ENCODE results near the gene AMOT. TPM values are rescaled to one million over a fixed set of nuclear protein-coding genes. Genes with fewer than 3 reads are reported as not detected.

Gene AMOT
- total and polyA plus RNA-seq, 2 of the 4 experiments (the other 2 are of a cell fraction) = 4.7 to 9.1 TPM

DNA sequence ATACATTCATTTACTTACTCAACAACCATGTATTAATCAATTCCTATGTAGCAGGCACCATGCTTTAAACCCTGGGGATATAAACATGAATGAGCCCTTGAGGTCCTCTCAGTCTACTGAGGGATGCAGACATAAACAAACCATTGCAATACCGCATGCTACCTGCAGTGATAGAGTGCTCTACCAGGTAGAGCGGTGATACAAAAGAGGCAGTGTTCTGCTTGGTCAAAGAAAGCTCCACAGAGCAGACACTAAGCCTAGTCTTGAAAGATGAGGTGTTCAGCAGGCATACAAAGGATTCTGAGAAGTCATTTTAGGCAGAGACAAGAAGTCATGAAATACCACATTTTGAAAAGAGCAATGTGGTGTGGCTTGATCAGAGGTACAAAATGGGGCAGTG, 26.9 kb upstream of the AMOT start:
- CTCF ChIA-PET = no interaction called here
- no peak overlapping the region for H2BK120ac ChIP-seq (ENCODE audit: low read depth, low read length)
- H4K8ac ChIP-seq (ENCODE audit: low read depth in 2 of 2, low read length in 2 of 2) = no peak overlapping the region
- no peak overlapping the region for H3K4ac ChIP-seq (ENCODE audit: low read depth, low read length)
- in situ Hi-C loops (cut with MboI; ENCODE audit: low sequenced_read_pairs) (no loop called here), intact Hi-C loops (cut with micrococcal nuclease) (no loop called here), dilution Hi-C loops (cut with HindIII; ENCODE audit: low sequenced_read_pairs, unreplicated experiment) (no loop called here)
- no peak overlapping the region for H2AK9ac ChIP-seq (replicated peaks; ENCODE audit: low read depth, low read length, poor library complexity)
- no peak overlapping the region for H2BK20ac ChIP-seq (ENCODE audit: low read depth, low read length)
- no peak overlapping the region for H2BK5ac ChIP-seq (ENCODE audit: low read depth, low read length, poor library complexity, severe bottlenecking)
- H2AK5ac ChIP-seq (ENCODE audit: low read depth, low read length) = no peak overlapping the region
- H3K4me2 ChIP-seq (ENCODE audit: low read depth, low read length) = no peak overlapping the region
- no peak overlapping the region for H3K23ac ChIP-seq (ENCODE audit: low read depth, low read length)
- BruUV-seq (replicated peaks) = no TSS peak
- no peaks in the 10 kb centered on the region for H3K36me3 ChIP-seq (ENCODE audit: control insufficient read depth, insufficient read depth, low read length)
- H3K4me3 ChIP-seq (ENCODE audit: insufficient read depth, low read depth, low read length) = no peak overlapping the region
- DNase-seq = no peak
- ATAC-seq (ENCODE audit: low read depth) = no peak
- H3K9ac ChIP-seq (ENCODE audit: low read depth, low read length) = no peak overlapping the region
- no peak for TF ChIP-seq MXI1 (IDR thresholded peaks at IDR 0.05; ENCODE audit: borderline replicate concordance, low read depth, low read length)
- no peak for TF ChIP-seq MAFK (IDR thresholded peaks at IDR 0.05; ENCODE audit: low read depth, low read length)
- TF ChIP-seq FOS (IDR thresholded peaks at IDR 0.05; ENCODE audit: low read depth, low read length) = no peak
- TF ChIP-seq MAZ (IDR thresholded peaks at IDR 0.05; ENCODE audit: borderline replicate concordance, low read depth, low read length) = no peak
- no peak for TF ChIP-seq POLR2A (IDR thresholded peaks at IDR 0.05; ENCODE audit: low read depth, low read length)
- TF ChIP-seq CEBPB (IDR thresholded peaks at IDR 0.05; ENCODE audit: low read depth, low read length) = no peak
- TF ChIP-seq RFX5 (IDR thresholded peaks at IDR 0.05; ENCODE audit: low read depth, low read length) = no peak
- TF ChIP-seq, protein P1, sequence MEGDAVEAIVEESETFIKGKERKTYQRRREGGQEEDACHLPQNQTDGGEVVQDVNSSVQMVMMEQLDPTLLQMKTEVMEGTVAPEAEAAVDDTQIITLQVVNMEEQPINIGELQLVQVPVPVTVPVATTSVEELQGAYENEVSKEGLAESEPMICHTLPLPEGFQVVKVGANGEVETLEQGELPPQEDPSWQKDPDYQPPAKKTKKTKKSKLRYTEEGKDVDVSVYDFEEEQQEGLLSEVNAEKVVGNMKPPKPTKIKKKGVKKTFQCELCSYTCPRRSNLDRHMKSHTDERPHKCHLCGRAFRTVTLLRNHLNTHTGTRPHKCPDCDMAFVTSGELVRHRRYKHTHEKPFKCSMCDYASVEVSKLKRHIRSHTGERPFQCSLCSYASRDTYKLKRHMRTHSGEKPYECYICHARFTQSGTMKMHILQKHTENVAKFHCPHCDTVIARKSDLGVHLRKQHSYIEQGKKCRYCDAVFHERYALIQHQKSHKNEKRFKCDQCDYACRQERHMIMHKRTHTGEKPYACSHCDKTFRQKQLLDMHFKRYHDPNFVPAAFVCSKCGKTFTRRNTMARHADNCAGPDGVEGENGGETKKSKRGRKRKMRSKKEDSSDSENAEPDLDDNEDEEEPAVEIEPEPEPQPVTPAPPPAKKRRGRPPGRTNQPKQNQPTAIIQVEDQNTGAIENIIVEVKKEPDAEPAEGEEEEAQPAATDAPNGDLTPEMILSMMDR (conservative IDR thresholded peaks at IDR 0.05; ENCODE audit: low read depth, low read length) = no peak
- TF ChIP-seq CHD1 (IDR thresholded peaks at IDR 0.05; ENCODE audit: low read depth, low read length) = no peak
- TF ChIP-seq, protein P2, sequence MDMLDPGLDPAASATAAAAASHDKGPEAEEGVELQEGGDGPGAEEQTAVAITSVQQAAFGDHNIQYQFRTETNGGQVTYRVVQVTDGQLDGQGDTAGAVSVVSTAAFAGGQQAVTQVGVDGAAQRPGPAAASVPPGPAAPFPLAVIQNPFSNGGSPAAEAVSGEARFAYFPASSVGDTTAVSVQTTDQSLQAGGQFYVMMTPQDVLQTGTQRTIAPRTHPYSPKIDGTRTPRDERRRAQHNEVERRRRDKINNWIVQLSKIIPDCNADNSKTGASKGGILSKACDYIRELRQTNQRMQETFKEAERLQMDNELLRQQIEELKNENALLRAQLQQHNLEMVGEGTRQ (IDR thresholded peaks at IDR 0.05; ENCODE audit: low read depth, low read length) = no peak
- no peak for TF ChIP-seq SMC3 (IDR thresholded peaks at IDR 0.05; ENCODE audit: low read depth, low read length)
- no peak for TF ChIP-seq RAD21 (IDR thresholded peaks at IDR 0.05; ENCODE audit: low read length)
- TF ChIP-seq, protein P3, sequence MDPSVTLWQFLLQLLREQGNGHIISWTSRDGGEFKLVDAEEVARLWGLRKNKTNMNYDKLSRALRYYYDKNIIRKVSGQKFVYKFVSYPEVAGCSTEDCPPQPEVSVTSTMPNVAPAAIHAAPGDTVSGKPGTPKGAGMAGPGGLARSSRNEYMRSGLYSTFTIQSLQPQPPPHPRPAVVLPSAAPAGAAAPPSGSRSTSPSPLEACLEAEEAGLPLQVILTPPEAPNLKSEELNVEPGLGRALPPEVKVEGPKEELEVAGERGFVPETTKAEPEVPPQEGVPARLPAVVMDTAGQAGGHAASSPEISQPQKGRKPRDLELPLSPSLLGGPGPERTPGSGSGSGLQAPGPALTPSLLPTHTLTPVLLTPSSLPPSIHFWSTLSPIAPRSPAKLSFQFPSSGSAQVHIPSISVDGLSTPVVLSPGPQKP (IDR thresholded peaks at IDR 0.05; ENCODE audit: borderline replicate concordance, low read depth, low read length) = no peak
- no peak for TF ChIP-seq NFE2L2 (IDR thresholded peaks at IDR 0.05; ENCODE audit: low read depth, low read length)
- no peak for TF ChIP-seq BHLHE40 (IDR thresholded peaks at IDR 0.05; ENCODE audit: low read depth, low read length)
- TF ChIP-seq RCOR1 (IDR thresholded peaks at IDR 0.05; ENCODE audit: insufficient replicate concordance, low read length) = no peak
- peaks cover 2% of the 10 kb centered on the region for H3K27me3 ChIP-seq (ENCODE audit: control insufficient read depth, insufficient read depth, low read length)
- no peak overlapping the region for H3K27ac ChIP-seq (ENCODE audit: insufficient read depth, low read length)
- H2AFZ ChIP-seq (replicated peaks; ENCODE audit: low read length, poor library complexity) = no peak overlapping the region
- POLR2A ChIA-PET (ENCODE audit: unreplicated experiment) = no interaction called here
- H3K9me3 ChIP-seq (ENCODE audit: control insufficient read depth, insufficient read depth, low read length) = no peaks in the 10 kb centered on the region
- H2BK15ac ChIP-seq (ENCODE audit: low read depth, low read length) = no peak overlapping the region
- H3K79me1 ChIP-seq (ENCODE audit: low read depth in 1 of 2, low read length in 2 of 2) = no peaks in the 10 kb centered on the region
- no peak overlapping the region for H4K91ac ChIP-seq (ENCODE audit: insufficient read depth, low read depth, low read length)
- no peak overlapping the region for H3K56ac ChIP-seq (ENCODE audit: extremely low read depth, insufficient read depth, low read length)
- no peak overlapping the region for H3K14ac ChIP-seq (replicated peaks; ENCODE audit: low read depth, low read length)
- no peaks in the 10 kb centered on the region for H3K9me1 ChIP-seq (ENCODE audit: insufficient read depth, low read length)
- 17% methylated on average over 1 of the region's 2 CpGs; no CpG with 5 or more reads in 1 of the 2 experiments for WGBS, 2 experiments (ENCODE audit: extremely low coverage in 2 of 2, insufficient read length in 1 of 2)
- H4K5ac ChIP-seq (ENCODE audit: low read depth, low read length) = no peak overlapping the region
- no peak overlapping the region for H3K18ac ChIP-seq (ENCODE audit: low read depth, low read length)
- no peaks in the 10 kb centered on the region for H4K20me1 ChIP-seq (ENCODE audit: insufficient read depth, low read length)
- H3K4me1 ChIP-seq (ENCODE audit: control insufficient read depth, insufficient read depth, low read length) = no peaks in the 10 kb centered on the region
